Esophagus muscularis mucosa (tissue), 4 donors: ENCODE measurements around the gene PAQR4. TPM values are rescaled to one million over a fixed set of nuclear protein-coding genes. Genes with fewer than 3 reads are reported as not detected.

Experiments used
- DNase-seq: peaks from one replicate; pipeline ENCODE4 v3.0.0-alpha.2; 2017; ENCODE audit errors: extremely low spot score
- H3K27ac ChIP-seq, 4 donors: fragments of 200-600 bp; sonication (generic); replicated peaks in 1 of 4; 1 replicate in 3 of 4; 2 replicates in 1 of 4; pipeline ENCODE4 v1.5.1; 2016 to 2019; ENCODE audit warnings: mild to moderate bottlenecking in 1 of 4
- H3K27me3 ChIP-seq, 4 donors: fragments of 200-600 bp; sonication (generic); one replicate each; pipeline versions ENCODE4 v1.5.1 to v1.6.0; 2016 to 2019
- H3K36me3 ChIP-seq, 4 donors: fragments of 200-600 bp; sonication (generic); one replicate each; pipeline ENCODE4 v1.5.1; 2016 to 2019
- H3K4me1 ChIP-seq, 4 donors: fragments of 200-600 bp; sonication (generic); one replicate each; pipeline ENCODE4 v1.5.1; 2016 to 2019
- H3K4me3 ChIP-seq, 4 donors: fragments of 200-600 bp; sonication (generic); 1 replicate in 2 of 4; 2 replicates in 2 of 4; pipeline ENCODE4 v1.5.1; 2016 to 2019; ENCODE audit warnings: mild to moderate bottlenecking in 4 of 4, moderate library complexity in 1 of 4
- H3K9me3 ChIP-seq, 4 donors: fragments of 200-600 bp; sonication (generic); 1 replicate in 3 of 4; 2 replicates in 1 of 4; pipeline ENCODE4 v1.5.1; 2016 to 2019
- EP300 ChIP-seq: sonication (generic); formaldehyde crosslinking; IDR thresholded peaks from one replicate; pipeline ENCODE4 v1.6.1; 2017; ENCODE audit warnings: antibody characterized with exemption
- POLR2A ChIP-seq: fragments of 450-650 bp; IDR thresholded peaks from one replicate; pipeline ENCODE4 v1.6.1; 2017; ENCODE audit warnings: antibody characterized with exemption, moderate library complexity, mild to moderate bottlenecking, low read depth
- POLR2AphosphoS5 ChIP-seq, 2 donors: sonication (generic); formaldehyde crosslinking; IDR thresholded peaks; one replicate each; pipeline ENCODE4 v1.6.1; 2017; ENCODE audit warnings: antibody characterized with exemption in 2 of 2
- WGBS: methylation state at CpG from one replicate; pipeline ENCODE4 v1.1.5; 2018; 5-methylcytosine and 5-hydroxymethylcytosine counted together
- intact Hi-C: fragments of 100-400 bp; cut with DNase I; formaldehyde crosslinking; loops from one replicate; pipeline ENCODE4 v1.15.1; 2023
- total RNA-seq, 4 donors: library from RNA; depleted of rRNA; stranded (reverse); fragments of >200 nt; gene quantifications; one replicate each; pipeline versions ENCODE4 v1.1.0 to v1.2.1, GENCODE V29; 2016
- TF ChIP-seq, protein P1 (sequence below), 3 experiments: fragments of 200-600 bp in 2 of 3; fragments of 450-650 bp in 1 of 3; sonication (generic) in 2 of 3; IDR thresholded peaks; one replicate each; pipeline ENCODE4 v1.5.1; 2017 to 2019; ENCODE audit warnings: antibody characterized with exemption in 3 of 3, mild to moderate bottlenecking in 2 of 3, moderate library complexity in 1 of 3

The PAQR4 gene
- total RNA-seq, 4 donors from 2014 or later = 2.2 to 7.5 (median 4.7) TPM

DNA sequence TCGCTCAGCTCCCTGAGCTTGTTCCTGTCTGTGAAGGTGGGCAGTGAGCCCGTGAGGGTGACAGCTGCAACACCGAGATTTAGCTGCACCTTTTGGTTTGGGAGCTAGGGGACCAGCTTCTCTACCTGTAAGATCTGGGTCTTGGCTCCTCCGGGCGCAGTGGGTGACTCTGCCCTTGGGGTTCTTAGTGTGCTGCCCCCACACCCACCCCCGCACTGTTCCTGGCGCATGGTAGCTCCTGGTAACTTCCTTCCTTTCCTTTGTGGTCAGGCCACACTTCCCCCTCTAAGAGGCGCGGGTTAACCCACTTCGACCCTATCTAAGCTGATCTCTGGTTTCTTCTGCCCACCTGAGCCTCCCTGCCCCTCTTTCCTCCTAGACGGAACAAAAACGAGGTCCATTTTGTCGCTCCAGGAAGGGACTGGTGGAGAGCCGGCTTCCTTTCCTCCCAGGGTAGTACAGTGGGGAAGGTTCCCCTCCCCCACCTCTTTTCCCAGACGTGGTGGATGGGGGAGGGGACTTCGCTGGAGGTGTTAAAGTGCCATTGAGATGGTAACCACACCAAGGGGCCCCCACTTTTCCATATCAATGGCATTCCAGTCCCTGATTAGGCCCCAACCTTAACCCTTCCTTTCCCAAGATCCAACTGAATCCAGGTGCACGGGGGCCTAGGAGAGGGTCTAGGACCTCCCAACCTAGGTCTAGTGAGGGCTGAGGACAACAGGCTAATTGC is 39.0 kb downstream of the PAQR4 start:
- DNase-seq = no peak
- Histone ChIP-seq H3K9me3 (no peaks in the 10 kb centered on the region), H3K27ac (no peak overlapping the region), H3K4me3 (peak overlapping the region in 1 of 4 donors; percentile 16), H3K27me3 (peaks cover 0 to 86% (median 23%) of the 10 kb centered on the region in 4 donors), H3K36me3 (no peaks in the 10 kb centered on the region), H3K4me1 (peaks cover 3 to 18% (median 12%) of the 10 kb centered on the region in 4 donors)
- 29% methylated on average over 13 of the region's 17 CpGs for WGBS
- no peak for TF ChIP-seq POLR2A
- TF ChIP-seq, protein P1, sequence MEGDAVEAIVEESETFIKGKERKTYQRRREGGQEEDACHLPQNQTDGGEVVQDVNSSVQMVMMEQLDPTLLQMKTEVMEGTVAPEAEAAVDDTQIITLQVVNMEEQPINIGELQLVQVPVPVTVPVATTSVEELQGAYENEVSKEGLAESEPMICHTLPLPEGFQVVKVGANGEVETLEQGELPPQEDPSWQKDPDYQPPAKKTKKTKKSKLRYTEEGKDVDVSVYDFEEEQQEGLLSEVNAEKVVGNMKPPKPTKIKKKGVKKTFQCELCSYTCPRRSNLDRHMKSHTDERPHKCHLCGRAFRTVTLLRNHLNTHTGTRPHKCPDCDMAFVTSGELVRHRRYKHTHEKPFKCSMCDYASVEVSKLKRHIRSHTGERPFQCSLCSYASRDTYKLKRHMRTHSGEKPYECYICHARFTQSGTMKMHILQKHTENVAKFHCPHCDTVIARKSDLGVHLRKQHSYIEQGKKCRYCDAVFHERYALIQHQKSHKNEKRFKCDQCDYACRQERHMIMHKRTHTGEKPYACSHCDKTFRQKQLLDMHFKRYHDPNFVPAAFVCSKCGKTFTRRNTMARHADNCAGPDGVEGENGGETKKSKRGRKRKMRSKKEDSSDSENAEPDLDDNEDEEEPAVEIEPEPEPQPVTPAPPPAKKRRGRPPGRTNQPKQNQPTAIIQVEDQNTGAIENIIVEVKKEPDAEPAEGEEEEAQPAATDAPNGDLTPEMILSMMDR (IDR thresholded peaks at IDR 0.05) = no peak
- no peak for TF ChIP-seq EP300
- TF ChIP-seq POLR2AphosphoS5 (IDR thresholded peaks at IDR 0.05) = no peak
- intact Hi-C loops = no loop called here

DNA sequence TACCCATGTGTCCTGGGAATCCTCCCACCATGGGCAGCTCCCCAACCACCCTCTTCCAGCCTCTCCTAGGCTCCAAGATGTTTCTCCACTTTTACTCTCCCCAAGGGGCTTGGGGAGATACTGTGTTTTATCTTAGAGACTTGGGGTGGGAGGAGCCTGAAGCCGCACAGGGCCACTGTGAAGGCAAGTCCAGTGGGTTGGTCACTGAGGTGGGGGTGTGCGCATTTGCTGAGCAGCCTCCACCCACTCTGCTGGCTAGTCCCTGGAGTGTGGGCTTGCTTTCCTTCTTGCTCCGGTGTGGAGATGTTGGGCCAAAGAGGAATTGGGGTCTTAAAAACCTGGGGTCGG is 39.5 kb downstream of the PAQR4 start:
- H3K9me3 ChIP-seq = no peaks in the 10 kb centered on the region
- TF ChIP-seq, protein P1 (IDR thresholded peaks at IDR 0.05) = no peak
- TF ChIP-seq POLR2A = no peak
- TF ChIP-seq EP300 = no peak
- no peak for TF ChIP-seq POLR2AphosphoS5 (IDR thresholded peaks at IDR 0.05)
- peaks cover 3 to 15% (median 9%) of the 10 kb centered on the region in 4 donors for H3K4me1 ChIP-seq
- intact Hi-C loops = no loop called here
- H3K27ac ChIP-seq = no peak overlapping the region
- 60% methylated on average over 4 of the region's 4 CpGs for WGBS
- no peaks in the 10 kb centered on the region for H3K36me3 ChIP-seq
- no peak overlapping the region for H3K4me3 ChIP-seq
- no peak for DNase-seq
- H3K27me3 ChIP-seq = peaks cover 0 to 89% (median 23%) of the 10 kb centered on the region in 4 donors

DNA sequence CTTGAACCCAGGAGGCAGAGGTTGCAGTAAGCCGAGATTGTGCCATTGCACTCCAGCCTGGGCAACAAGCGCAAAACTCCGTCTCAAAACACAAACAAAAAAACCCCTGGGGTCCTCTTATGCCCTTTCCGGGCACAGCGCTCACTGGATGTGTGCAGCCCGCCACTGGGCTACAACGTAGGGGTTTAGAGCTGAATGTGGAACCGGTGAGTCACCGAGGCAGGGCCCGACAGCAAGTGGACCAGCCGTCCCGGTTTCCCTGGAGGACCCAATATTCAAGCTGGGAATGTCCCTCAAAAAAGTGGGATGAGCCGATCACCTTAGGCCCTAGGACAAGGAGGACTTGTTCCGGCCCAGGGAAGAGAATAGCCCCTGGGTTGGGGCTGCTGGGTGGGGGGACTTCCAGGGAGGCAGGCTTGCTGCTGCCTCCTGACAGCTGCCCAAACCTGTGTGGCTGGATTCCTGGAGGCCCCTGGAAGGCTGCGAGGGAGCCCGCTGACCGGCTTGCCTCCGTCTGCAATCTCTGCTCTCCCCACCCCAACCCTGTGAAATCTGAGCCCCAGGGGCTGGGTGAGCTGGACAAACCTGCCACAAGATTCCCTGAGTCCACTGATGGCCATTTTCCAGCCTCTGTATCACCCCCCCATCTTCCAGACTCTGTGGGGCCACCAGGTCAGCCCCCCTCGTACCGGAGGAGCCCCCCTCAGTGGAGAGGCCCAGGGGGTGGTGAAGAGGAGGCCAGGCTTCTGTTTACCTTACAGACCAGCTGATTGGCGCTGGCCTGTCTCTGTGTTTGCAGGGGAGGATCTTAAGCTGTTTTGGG is 40.6 kb downstream of the PAQR4 start:
- Histone ChIP-seq H3K27ac (no peak overlapping the region), H3K27me3 (peaks cover 0 to 97% (median 22%) of the 10 kb centered on the region in 4 donors), H3K9me3 (no peaks in the 10 kb centered on the region), H3K36me3 (no peaks in the 10 kb centered on the region), H3K4me3 (no peak overlapping the region), H3K4me1 (peaks cover 3 to 10% (median 4%) of the 10 kb centered on the region in 4 donors)
- no peak for TF ChIP-seq POLR2AphosphoS5 (IDR thresholded peaks at IDR 0.05)
- TF ChIP-seq POLR2A = no peak
- TF ChIP-seq, protein P1 (IDR thresholded peaks at IDR 0.05) = no peak
- no peak for TF ChIP-seq EP300
- no peak for DNase-seq
- intact Hi-C loops = no loop called here
- 56% methylated on average over 21 of the region's 21 CpGs for WGBS

DNA sequence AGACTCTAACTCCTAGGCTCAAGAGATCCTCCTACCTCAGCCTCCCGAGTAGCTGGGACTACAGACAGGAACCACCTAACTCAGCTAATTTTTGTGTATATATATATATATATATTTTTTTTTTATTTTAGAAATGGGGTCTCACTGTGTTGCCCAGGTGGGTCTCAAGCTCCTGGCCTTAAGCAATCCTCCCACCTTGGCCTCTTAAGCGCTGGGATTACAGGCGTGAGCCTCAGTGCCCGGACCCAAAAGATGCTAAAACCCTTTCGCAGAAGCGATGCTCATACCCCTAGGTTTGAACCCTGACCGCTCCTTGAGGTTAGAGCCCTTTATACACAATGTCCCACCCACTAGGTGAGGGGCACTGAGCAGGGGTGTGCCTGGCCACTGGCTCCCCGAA is 41.4 kb downstream of the PAQR4 start:
- Histone ChIP-seq H3K36me3 (no peaks in the 10 kb centered on the region), H3K27me3 (peaks cover 0 to 96% (median 21%) of the 10 kb centered on the region in 4 donors), H3K27ac (no peak overlapping the region), H3K9me3 (no peaks in the 10 kb centered on the region), H3K4me1 (peaks cover 0 to 4% (median 0%) of the 10 kb centered on the region in 4 donors), H3K4me3 (no peak overlapping the region)
- WGBS = 92% methylated on average over 8 of the region's 8 CpGs
- intact Hi-C loops = no loop called here
- TF ChIP-seq POLR2AphosphoS5 (IDR thresholded peaks at IDR 0.05) (no peak), EP300 (no peak), POLR2A (no peak)
- TF ChIP-seq, protein P1 (IDR thresholded peaks at IDR 0.05) = no peak
- no peak for DNase-seq
